WTC11 (cell line): ENCODE data around the gene CAPZB. TPM values are rescaled to one million over a fixed set of nuclear protein-coding genes. Genes with fewer than 3 reads are reported as not detected.

Source experiments
- ATAC-seq: fragments of 200-7000 bp; cut with Tn5 transposase; 2 replicates; pipeline ENCODE4 v1.10.0; 2021; ENCODE audit warnings: mild to moderate bottlenecking, moderate library complexity
- CTCF ChIA-PET: fragments of 300-600 bp; sonication (Branson Sonifier 250); formaldehyde crosslinking; loops from one replicate; lab custom pipeline; 2021; ENCODE audit warnings: antibody characterized with exemption; lab: Charles Lee
- POLR2A ChIA-PET: fragments of 350-600 bp; sonication (Branson Sonifier 250); formaldehyde crosslinking; loops from one replicate; lab custom pipeline; 2021; ENCODE audit warnings: antibody characterized with exemption; lab: Charles Lee
- DNase-seq: peaks from one replicate; pipeline ENCODE4 v3.0.0; 2021; ENCODE audit warnings: low spot score
- H3K27ac Mint-ChIP-seq: 2 replicates; pipeline ENCODE4 v1.8.0; 2021; ENCODE audit warnings: mixed read lengths
- H3K27me3 Mint-ChIP-seq: 2 replicates; pipeline ENCODE4 v1.8.0; 2021; ENCODE audit warnings: low read depth, mild to moderate bottlenecking, moderate library complexity, mixed read lengths
- H3K36me3 Mint-ChIP-seq: 2 replicates; pipeline ENCODE4 v1.8.0; 2021; ENCODE audit warnings: mixed read lengths
- H3K4me1 Mint-ChIP-seq: 2 replicates; pipeline ENCODE4 v1.8.0; 2022; ENCODE audit warnings: mixed read lengths
- H3K4me3 Mint-ChIP-seq: 2 replicates; pipeline ENCODE4 v1.8.0; 2021; ENCODE audit warnings: mild to moderate bottlenecking, moderate library complexity, mixed read lengths
- H3K9me3 Mint-ChIP-seq: 2 replicates; pipeline ENCODE4 v1.8.0; 2021; ENCODE audit warnings: mixed read lengths
- AR ChIP-seq: fragments of 250-450 bp; sonication (Bioruptor Pico); IDR thresholded peaks from 2 replicates; pipeline ENCODE4 v1.9.0; 2021; ENCODE audit warnings: mild to moderate bottlenecking
- CREM ChIP-seq: sonication (generic); formaldehyde crosslinking; IDR thresholded peaks from 2 replicates; pipeline ENCODE4 v1.8.1; 2022; ENCODE audit warnings: mild to moderate bottlenecking, missing genetic modification reagents, moderate library complexity
- ERG ChIP-seq: fragments of 250-450 bp; sonication (Bioruptor Pico); IDR thresholded peaks from 2 replicates; pipeline ENCODE4 v1.8.0; 2021; ENCODE audit warnings: mild to moderate bottlenecking
- SOX15 ChIP-seq: fragments of 250-450 bp; sonication (Bioruptor Pico); IDR thresholded peaks from 2 replicates; pipeline ENCODE4 v1.9.0; 2021; ENCODE audit warnings: mild to moderate bottlenecking
- ZNF263 ChIP-seq: sonication (generic); formaldehyde crosslinking; IDR thresholded peaks from 2 replicates; pipeline ENCODE4 v1.8.1; 2022; ENCODE audit warnings: low read depth, mild to moderate bottlenecking, moderate library complexity, missing genetic modification reagents
- ZNF416 ChIP-seq: fragments of 250-450 bp; sonication (Bioruptor Pico); IDR thresholded peaks from 2 replicates; pipeline ENCODE4 v1.9.0; 2021; ENCODE audit warnings: mild to moderate bottlenecking, inconsistent platforms
- ZNF425 ChIP-seq: fragments of 250-450 bp; sonication (Bioruptor Pico); conservative IDR thresholded peaks from 2 replicates; pipeline ENCODE4 v1.9.0; 2021; ENCODE audit warnings: mild to moderate bottlenecking
- total RNA-seq: library from RNA; stranded (reverse); gene quantifications from 3 replicates; pipeline ENCODE4 v1.2.3, GENCODE V29; 2021
- TF ChIP-seq, protein P1 (sequence below): sonication (generic); formaldehyde crosslinking; IDR thresholded peaks from 2 replicates; pipeline ENCODE4 v1.8.0; 2022; ENCODE audit warnings: mild to moderate bottlenecking, missing genetic modification reagents
- TF ChIP-seq, protein P2 (sequence below): sonication (generic); formaldehyde crosslinking; IDR thresholded peaks from 2 replicates; pipeline ENCODE4 v1.8.1; 2022; ENCODE audit warnings: low read depth, mild to moderate bottlenecking, moderate library complexity, missing genetic modification reagents, borderline replicate concordance
- TF ChIP-seq, protein P3 (sequence below): sonication (generic); formaldehyde crosslinking; IDR thresholded peaks from 2 replicates; pipeline ENCODE4 v1.8.0; 2022; ENCODE audit warnings: mild to moderate bottlenecking, missing genetic modification reagents

The CAPZB gene
- total RNA-seq, 1 experiment from 2014 or later: 348 TPM

DNA sequence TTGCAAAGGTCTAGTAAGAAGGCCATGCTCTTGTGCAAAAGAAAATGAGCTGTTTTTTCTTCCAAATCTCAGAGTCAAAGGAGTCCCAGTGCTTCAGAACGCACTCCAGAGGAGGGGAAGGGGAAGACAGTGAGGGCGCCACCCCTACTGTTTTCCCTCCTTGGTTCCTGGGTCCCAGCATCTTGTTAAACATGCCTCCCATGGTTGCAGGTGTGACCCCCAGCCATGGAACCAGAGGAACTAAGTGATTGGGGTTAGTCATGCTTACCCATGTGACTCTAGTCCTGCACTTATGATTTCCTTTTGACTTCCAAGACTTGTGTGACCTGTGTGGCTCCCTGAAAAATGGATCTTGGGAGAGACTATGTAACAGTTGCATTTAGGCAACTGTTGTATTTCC is 190.7 kb downstream of the CAPZB start:
- peaks cover 35% of the 10 kb centered on the region for H3K36me3 Mint-ChIP-seq
- TF ChIP-seq, protein P1, sequence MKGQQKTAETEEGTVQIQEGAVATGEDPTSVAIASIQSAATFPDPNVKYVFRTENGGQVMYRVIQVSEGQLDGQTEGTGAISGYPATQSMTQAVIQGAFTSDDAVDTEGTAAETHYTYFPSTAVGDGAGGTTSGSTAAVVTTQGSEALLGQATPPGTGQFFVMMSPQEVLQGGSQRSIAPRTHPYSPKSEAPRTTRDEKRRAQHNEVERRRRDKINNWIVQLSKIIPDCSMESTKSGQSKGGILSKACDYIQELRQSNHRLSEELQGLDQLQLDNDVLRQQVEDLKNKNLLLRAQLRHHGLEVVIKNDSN (CRISPR knock-in tag): no peak
- TF ChIP-seq ZNF425 (CRISPR knock-in tag) (no peak), AR (CRISPR knock-in tag) (no peak), SOX15 (no peak), ZNF416 (CRISPR knock-in tag) (no peak)
- ATAC-seq (no peak), DNase-seq (no peak)
- CTCF ChIA-PET: no interaction called here
- no peak overlapping the region for H3K27ac Mint-ChIP-seq
- POLR2A ChIA-PET: no interaction called here
- peaks cover 30% of the 10 kb centered on the region for H3K27me3 Mint-ChIP-seq
- peaks cover 52% of the 10 kb centered on the region for H3K9me3 Mint-ChIP-seq
- H3K4me3 Mint-ChIP-seq: no peak overlapping the region
- no peaks in the 10 kb centered on the region for H3K4me1 Mint-ChIP-seq

GRCh38 chr1:19289244-19289643 is 196.1 kb downstream of the CAPZB start:
- ATAC-seq: no peak
- POLR2A ChIA-PET: interaction anchor here (0.5 kb wide), 1 partner anchor 169 kb away, joined by 4 read pairs; no protein-coding TSS in a partner anchor

More at GRCh38 chr1:19289244-19289643, 196.1 kb downstream of the CAPZB start:
- Mint-ChIP-seq H3K36me3 (peaks cover 10% of the 10 kb centered on the region), H3K9me3 (peaks cover 17% of the 10 kb centered on the region), H3K4me3 (peak overlapping the region; percentile 62), H3K27me3 (peaks cover 38% of the 10 kb centered on the region), H3K27ac (no peak overlapping the region), H3K4me1 (peaks cover 6% of the 10 kb centered on the region)
- CTCF ChIA-PET: interaction anchor here (0.7 to 2.0 kb wide), 5 partner anchors 20 to 376 kb away, joined by 3 to 11 read pairs (median 4); no protein-coding TSS in a partner anchor
- TF ChIP-seq, protein P2, sequence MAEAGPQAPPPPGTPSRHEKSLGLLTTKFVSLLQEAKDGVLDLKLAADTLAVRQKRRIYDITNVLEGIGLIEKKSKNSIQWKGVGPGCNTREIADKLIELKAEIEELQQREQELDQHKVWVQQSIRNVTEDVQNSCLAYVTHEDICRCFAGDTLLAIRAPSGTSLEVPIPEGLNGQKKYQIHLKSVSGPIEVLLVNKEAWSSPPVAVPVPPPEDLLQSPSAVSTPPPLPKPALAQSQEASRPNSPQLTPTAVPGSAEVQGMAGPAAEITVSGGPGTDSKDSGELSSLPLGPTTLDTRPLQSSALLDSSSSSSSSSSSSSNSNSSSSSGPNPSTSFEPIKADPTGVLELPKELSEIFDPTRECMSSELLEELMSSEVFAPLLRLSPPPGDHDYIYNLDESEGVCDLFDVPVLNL: no peak
- TF ChIP-seq CREM (CRISPR knock-in tag): no peak
- no peak for TF ChIP-seq ZNF263
- TF ChIP-seq, protein P3, sequence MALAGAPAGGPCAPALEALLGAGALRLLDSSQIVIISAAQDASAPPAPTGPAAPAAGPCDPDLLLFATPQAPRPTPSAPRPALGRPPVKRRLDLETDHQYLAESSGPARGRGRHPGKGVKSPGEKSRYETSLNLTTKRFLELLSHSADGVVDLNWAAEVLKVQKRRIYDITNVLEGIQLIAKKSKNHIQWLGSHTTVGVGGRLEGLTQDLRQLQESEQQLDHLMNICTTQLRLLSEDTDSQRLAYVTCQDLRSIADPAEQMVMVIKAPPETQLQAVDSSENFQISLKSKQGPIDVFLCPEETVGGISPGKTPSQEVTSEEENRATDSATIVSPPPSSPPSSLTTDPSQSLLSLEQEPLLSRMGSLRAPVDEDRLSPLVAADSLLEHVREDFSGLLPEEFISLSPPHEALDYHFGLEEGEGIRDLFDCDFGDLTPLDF (CRISPR knock-in tag): no peak
- no peak for TF ChIP-seq ERG
- no peak for DNase-seq

Other genes with a start within 250 kb of the CAPZB start
- gene EMC1, start 234.0 kb downstream of the CAPZB start, total RNA-seq: 46.5 to 53.5 TPM (median 48.6 TPM) in 3 replicates
- gene MRTO4, start 233.7 kb downstream of the CAPZB start, total RNA-seq: 40.9 to 54.6 TPM (median 43.0 TPM) in 3 replicates
- gene AKR7A3, start 196.8 kb downstream of the CAPZB start, total RNA-seq: 1.3 to 1.5 TPM (median 1.5 TPM) in 3 replicates
- gene AKR7A2, start 173.4 kb downstream of the CAPZB start, total RNA-seq: 43.4 to 51.6 TPM (median 50.6 TPM) in 3 replicates
- gene SLC66A1, start 173.2 kb downstream of the CAPZB start, total RNA-seq: 12.8 to 14.2 TPM (median 14.1 TPM) in 3 replicates
- 8.8 to 17.1 TPM (median 10.2 TPM) in 3 replicates for gene NBL1, start 158.8 kb upstream of the CAPZB start, total RNA-seq
- 0.71 to 1.2 TPM (median 0.90 TPM) in 3 replicates for gene HTR6, start 179.3 kb upstream of the CAPZB start, total RNA-seq